A549 (cell line): ENCODE data around the gene NRIP1. TPM values are rescaled to one million over a fixed set of nuclear protein-coding genes. Genes with fewer than 3 reads are reported as not detected.

Experiments
- ATAC-seq, 2 experiments: fragments of 200-7000 bp in 1 of 2; fragments of >200 bp in 1 of 2; cut with Nextera tagmentation in 1 of 2; cut with Tn5 transposase in 1 of 2; 3 replicates each; pipeline versions ENCODE4 v1.8.0 to v1.9.1; 2018 to 2020; ENCODE audit warnings: mild to moderate bottlenecking in 1 of 2, moderate library complexity in 1 of 2
- CTCF ChIA-PET: fragments of 300-600 bp; sonication (Branson Sonifier 250); formaldehyde crosslinking; extraction: SDS; loops from one replicate; lab custom pipeline; 2021; ENCODE audit warnings: antibody characterized with exemption, inconsistent platforms; lab: Yijun Ruan, JAX
- POLR2A ChIA-PET: fragments of 350-600 bp; formaldehyde crosslinking; extraction: SDS; loops from one replicate; lab custom pipeline; 2021; ENCODE audit warnings: antibody characterized with exemption, inconsistent platforms; lab: Yijun Ruan, JAX
- DNase-seq, 2 experiments: peaks; one replicate each; pipeline versions ENCODE4 v3.0.0 to v3.0.0-alpha.2; 2011 to 2016; ENCODE audit warnings: low read depth in 1 of 2, low spot score in 1 of 2
- FAIRE-seq: peaks from 2 replicates; lab custom pipeline; 2011; peaks lifted over from hg19 to GRCh38; lab: Jason Lieb, UNC
- H3K27ac ChIP-seq, 2 experiments: fragments of >200 bp; sonication (Bioruptor Twin); formaldehyde crosslinking; 3 replicates each; pipeline ENCODE4 v1.5.1; 2016 to 2017
- H3K4me1 ChIP-seq: fragments of >200 bp; sonication (Bioruptor Twin); formaldehyde crosslinking; 3 replicates; pipeline ENCODE4 v1.6.1; 2016
- H3K4me2 ChIP-seq: fragments of >200 bp; sonication (Bioruptor Twin); formaldehyde crosslinking; 3 replicates; pipeline ENCODE4 v1.6.1; 2016
- H3K4me3 ChIP-seq: fragments of >200 bp; sonication (Bioruptor Twin); formaldehyde crosslinking; 3 replicates; pipeline ENCODE4 v1.5.1; 2016
- H3K9me3 ChIP-seq: fragments of >200 bp; sonication (Bioruptor Twin); formaldehyde crosslinking; 3 replicates; pipeline ENCODE4 v1.6.1; 2016
- CHD2 ChIP-seq: fragments of 150-350 bp; IDR thresholded peaks from 2 replicates; pipeline ENCODE4 v1.6.1; 2014; ENCODE audit warnings: low read length; ENCODE audit not compliant: partially characterized antibody
- EHF ChIP-seq: fragments of 250-450 bp; sonication (Bioruptor Pico); IDR thresholded peaks from 2 replicates; pipeline ENCODE4 v1.5.0; 2020; ENCODE audit warnings: mild to moderate bottlenecking
- FOXS1 ChIP-seq: fragments of 250-450 bp; sonication (Bioruptor Pico); IDR thresholded peaks from 2 replicates; pipeline ENCODE4 v1.5.0; 2020; ENCODE audit warnings: mild to moderate bottlenecking, moderate library complexity
- GATA3 ChIP-seq: IDR thresholded peaks from 2 replicates; pipeline ENCODE4 v1.6.1; 2012; ENCODE audit warnings: borderline replicate concordance
- HOXB13 ChIP-seq: fragments of 250-450 bp; sonication (Bioruptor Pico); IDR thresholded peaks from 2 replicates; pipeline ENCODE4 v1.5.0; 2020; ENCODE audit warnings: low read depth, mild to moderate bottlenecking, moderate library complexity
- JUNB ChIP-seq: fragments of >200 bp; sonication (Bioruptor Twin); formaldehyde crosslinking; IDR thresholded peaks from 2 replicates; pipeline ENCODE4 v1.6.1; 2016
- PHF8 ChIP-seq: fragments of 200-600 bp; sonication (generic); IDR thresholded peaks from 2 replicates; pipeline ENCODE4 v1.6.1; 2016; ENCODE audit warnings: low read depth, mild to moderate bottlenecking, antibody characterized with exemption, moderate library complexity, borderline replicate concordance
- POLR2AphosphoS2 ChIP-seq: conservative IDR thresholded peaks from 2 replicates; pipeline ENCODE4 v1.6.1; 2012; ENCODE audit warnings: low read length, improper control_type of control experiment, inconsistent platforms
- RAD21 ChIP-seq, 2 experiments: fragments of >200 bp in 1 of 2; sonication (Bioruptor Twin) in 1 of 2; formaldehyde crosslinking in 1 of 2; IDR thresholded peaks in 1 of 2; conservative IDR thresholded peaks in 1 of 2; 2 replicates in 1 of 2; 3 replicates in 1 of 2; pipeline ENCODE4 v1.6.1; 2012 to 2018; ENCODE audit warnings: inconsistent platforms in 1 of 2
- RCOR1 ChIP-seq: fragments of 150-350 bp; IDR thresholded peaks from 2 replicates; pipeline ENCODE4 v1.6.1; 2014; ENCODE audit warnings: antibody characterized with exemption, low read length, low read depth
- ZNF302 ChIP-seq: fragments of 250-450 bp; sonication (Bioruptor Pico); IDR thresholded peaks from 2 replicates; pipeline ENCODE4 v1.9.0; 2021; ENCODE audit warnings: inconsistent platforms, mild to moderate bottlenecking, moderate library complexity
- WGBS: methylation state at CpG from one replicate; pipeline ENCODE4 v1.1.6; 2017; ENCODE audit errors: missing lambda C conversion rate; 5-methylcytosine and 5-hydroxymethylcytosine counted together
- polyA plus RNA-seq, 4 experiments: library from polyadenylated mRNA; depleted of rRNA in 3 of 4; stranded (reverse); fragments of >200 nt; fragmentation: RNase III in 1 of 4; extraction: RNeasy Plus Mini Kit Qiagen cat#74134 plus additional on column Dnase treatment in 1 of 4; gene quantifications; 2 replicates in 3 of 4; 3 replicates in 1 of 4; pipeline ENCODE4 v1.2.3, GENCODE V29; 2011 to 2017
- TF ChIP-seq, protein P1 (sequence below): fragments of 150-350 bp; IDR thresholded peaks from 2 replicates; pipeline ENCODE4 v1.6.1; 2014; ENCODE audit warnings: low read depth, mild to moderate bottlenecking, low read length
- TF ChIP-seq, protein P2 (sequence below): IDR thresholded peaks from 2 replicates; pipeline ENCODE4 v1.6.1; 2012
- TF ChIP-seq, protein P3 (sequence below): fragments of 250-450 bp; sonication (Bioruptor Pico); IDR thresholded peaks from 2 replicates; pipeline ENCODE4 v1.5.0; 2020; ENCODE audit warnings: low read depth, mild to moderate bottlenecking, moderate library complexity
- TF ChIP-seq, protein P4 (sequence below): fragments of 200-600 bp; sonication (generic); IDR thresholded peaks from 2 replicates; pipeline ENCODE4 v1.6.1; 2016; ENCODE audit warnings: antibody characterized with exemption, mild to moderate bottlenecking, moderate library complexity

Gene NRIP1
- polyA plus RNA-seq, 2 of the 4 experiments (the other 2 are of a cell fraction) = 18.9 to 35.5 TPM

DNA sequence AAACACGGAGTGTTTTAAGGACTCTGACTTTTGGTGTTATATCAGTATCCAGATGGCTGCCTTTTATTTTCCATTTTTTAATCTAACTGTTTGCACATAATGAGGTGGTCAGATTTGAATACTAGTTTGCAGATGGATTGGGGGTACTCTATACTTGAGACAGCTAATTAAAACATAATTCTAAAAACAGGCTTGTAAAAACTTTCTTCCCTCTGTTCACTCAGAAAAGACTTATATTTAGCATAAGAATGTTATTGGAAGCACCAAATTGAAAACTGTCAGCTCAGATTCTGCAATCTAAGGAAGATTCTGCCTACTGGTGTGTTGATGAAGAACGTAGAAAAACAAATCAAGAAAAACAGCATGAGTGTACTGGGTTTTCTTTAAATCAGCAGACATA is 44.0 kb upstream of the NRIP1 start:
- TF ChIP-seq, protein P1, sequence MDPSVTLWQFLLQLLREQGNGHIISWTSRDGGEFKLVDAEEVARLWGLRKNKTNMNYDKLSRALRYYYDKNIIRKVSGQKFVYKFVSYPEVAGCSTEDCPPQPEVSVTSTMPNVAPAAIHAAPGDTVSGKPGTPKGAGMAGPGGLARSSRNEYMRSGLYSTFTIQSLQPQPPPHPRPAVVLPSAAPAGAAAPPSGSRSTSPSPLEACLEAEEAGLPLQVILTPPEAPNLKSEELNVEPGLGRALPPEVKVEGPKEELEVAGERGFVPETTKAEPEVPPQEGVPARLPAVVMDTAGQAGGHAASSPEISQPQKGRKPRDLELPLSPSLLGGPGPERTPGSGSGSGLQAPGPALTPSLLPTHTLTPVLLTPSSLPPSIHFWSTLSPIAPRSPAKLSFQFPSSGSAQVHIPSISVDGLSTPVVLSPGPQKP = no peak
- TF ChIP-seq JUNB (no peak), CHD2 (no peak), EHF (no peak), FOXS1 (no peak), RCOR1 (no peak), HOXB13 (CRISPR knock-in tag) (no peak), POLR2AphosphoS2 (no peak), RAD21 (conservative IDR thresholded peaks at IDR 0.05 in 1 of 2, IDR thresholded peaks at IDR 0.05 in 1 of 2) (no peak), GATA3 (no peak)
- TF ChIP-seq, protein P2, sequence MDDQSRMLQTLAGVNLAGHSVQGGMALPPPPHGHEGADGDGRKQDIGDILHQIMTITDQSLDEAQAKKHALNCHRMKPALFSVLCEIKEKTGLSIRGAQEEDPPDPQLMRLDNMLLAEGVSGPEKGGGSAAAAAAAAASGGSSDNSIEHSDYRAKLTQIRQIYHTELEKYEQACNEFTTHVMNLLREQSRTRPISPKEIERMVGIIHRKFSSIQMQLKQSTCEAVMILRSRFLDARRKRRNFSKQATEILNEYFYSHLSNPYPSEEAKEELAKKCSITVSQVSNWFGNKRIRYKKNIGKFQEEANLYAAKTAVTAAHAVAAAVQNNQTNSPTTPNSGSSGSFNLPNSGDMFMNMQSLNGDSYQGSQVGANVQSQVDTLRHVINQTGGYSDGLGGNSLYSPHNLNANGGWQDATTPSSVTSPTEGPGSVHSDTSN = no peak
- TF ChIP-seq, protein P3, sequence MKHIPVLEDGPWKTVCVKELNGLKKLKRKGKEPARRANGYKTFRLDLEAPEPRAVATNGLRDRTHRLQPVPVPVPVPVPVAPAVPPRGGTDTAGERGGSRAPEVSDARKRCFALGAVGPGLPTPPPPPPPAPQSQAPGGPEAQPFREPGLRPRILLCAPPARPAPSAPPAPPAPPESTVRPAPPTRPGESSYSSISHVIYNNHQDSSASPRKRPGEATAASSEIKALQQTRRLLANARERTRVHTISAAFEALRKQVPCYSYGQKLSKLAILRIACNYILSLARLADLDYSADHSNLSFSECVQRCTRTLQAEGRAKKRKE (CRISPR knock-in tag) = no peak
- ChIA-PET POLR2A (no interaction called here), CTCF (no interaction called here)
- Histone ChIP-seq H3K27ac (no peak overlapping the region), H3K4me2 (no peak overlapping the region), H3K9me3 (no peaks in the 10 kb centered on the region), H3K4me3 (no peak overlapping the region), H3K4me1 (no peaks in the 10 kb centered on the region)
- no peak for DNase-seq
- ATAC-seq = no peak
- WGBS = 76% methylated on average over 2 of the region's 2 CpGs
- FAIRE-seq = no peak

DNA sequence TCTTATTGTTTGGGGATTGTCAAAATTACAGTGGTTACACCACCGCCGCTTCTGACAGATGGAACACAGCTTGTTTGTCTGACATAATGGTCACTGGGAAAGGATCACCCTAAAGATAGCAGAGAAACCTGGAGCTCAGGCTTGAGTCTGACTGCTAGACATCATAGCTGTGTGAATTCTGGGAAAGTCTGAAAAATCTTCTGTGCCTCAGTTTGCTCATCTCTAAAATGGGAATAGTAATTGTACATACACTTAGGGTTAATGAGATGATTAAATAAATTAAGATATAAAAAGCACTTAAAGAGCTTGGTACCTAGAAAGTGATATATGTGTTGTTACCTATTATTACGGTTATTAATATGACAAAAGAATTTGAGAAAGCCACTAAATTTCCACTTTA is 39.7 kb upstream of the NRIP1 start:
- WGBS = 93% methylated on average over 3 of the region's 3 CpGs
- FAIRE-seq = no peak
- DNase-seq = no peak
- ATAC-seq = no peak
- H3K4me1 ChIP-seq = no peaks in the 10 kb centered on the region
- H3K4me3 ChIP-seq = no peak overlapping the region
- no peak for TF ChIP-seq RAD21 (conservative IDR thresholded peaks at IDR 0.05 in 1 of 2, IDR thresholded peaks at IDR 0.05 in 1 of 2)
- no peak for TF ChIP-seq PHF8
- TF ChIP-seq ZNF302 = no peak
- H3K4me2 ChIP-seq = no peak overlapping the region
- H3K9me3 ChIP-seq = no peaks in the 10 kb centered on the region
- H3K27ac ChIP-seq = no peak overlapping the region
- ChIA-PET CTCF (no interaction called here), POLR2A (no interaction called here)

DNA sequence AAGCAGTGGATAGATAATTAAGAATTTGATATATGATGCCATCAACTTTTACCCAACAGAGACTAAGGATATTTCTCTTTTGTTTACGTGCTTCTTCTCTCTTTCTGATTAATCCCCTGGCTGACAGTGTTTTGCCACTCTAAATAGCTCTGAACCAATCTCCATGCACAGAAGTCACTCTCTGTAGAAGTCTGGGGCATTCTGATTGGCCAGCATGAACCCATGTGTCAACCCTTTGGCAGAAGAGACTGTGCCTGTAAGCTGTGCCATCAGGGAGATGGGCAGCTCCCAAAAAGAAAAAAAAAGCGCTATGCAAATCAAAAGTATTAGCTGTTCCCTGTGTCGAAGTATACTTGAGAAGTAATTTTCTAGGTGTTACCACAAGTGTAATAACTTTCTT is 34.1 kb upstream of the NRIP1 start:
- FAIRE-seq (no peak), ATAC-seq (no peak), DNase-seq (no peak)
- TF ChIP-seq, protein P4, sequence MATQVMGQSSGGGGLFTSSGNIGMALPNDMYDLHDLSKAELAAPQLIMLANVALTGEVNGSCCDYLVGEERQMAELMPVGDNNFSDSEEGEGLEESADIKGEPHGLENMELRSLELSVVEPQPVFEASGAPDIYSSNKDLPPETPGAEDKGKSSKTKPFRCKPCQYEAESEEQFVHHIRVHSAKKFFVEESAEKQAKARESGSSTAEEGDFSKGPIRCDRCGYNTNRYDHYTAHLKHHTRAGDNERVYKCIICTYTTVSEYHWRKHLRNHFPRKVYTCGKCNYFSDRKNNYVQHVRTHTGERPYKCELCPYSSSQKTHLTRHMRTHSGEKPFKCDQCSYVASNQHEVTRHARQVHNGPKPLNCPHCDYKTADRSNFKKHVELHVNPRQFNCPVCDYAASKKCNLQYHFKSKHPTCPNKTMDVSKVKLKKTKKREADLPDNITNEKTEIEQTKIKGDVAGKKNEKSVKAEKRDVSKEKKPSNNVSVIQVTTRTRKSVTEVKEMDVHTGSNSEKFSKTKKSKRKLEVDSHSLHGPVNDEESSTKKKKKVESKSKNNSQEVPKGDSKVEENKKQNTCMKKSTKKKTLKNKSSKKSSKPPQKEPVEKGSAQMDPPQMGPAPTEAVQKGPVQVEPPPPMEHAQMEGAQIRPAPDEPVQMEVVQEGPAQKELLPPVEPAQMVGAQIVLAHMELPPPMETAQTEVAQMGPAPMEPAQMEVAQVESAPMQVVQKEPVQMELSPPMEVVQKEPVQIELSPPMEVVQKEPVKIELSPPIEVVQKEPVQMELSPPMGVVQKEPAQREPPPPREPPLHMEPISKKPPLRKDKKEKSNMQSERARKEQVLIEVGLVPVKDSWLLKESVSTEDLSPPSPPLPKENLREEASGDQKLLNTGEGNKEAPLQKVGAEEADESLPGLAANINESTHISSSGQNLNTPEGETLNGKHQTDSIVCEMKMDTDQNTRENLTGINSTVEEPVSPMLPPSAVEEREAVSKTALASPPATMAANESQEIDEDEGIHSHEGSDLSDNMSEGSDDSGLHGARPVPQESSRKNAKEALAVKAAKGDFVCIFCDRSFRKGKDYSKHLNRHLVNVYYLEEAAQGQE = no peak
- no peak overlapping the region for H3K4me3 ChIP-seq
- H3K4me2 ChIP-seq = no peak overlapping the region
- ChIA-PET POLR2A (no interaction called here), CTCF (no interaction called here)
- 63% methylated on average over 3 of the region's 3 CpGs for WGBS
- no peaks in the 10 kb centered on the region for H3K4me1 ChIP-seq
- H3K27ac ChIP-seq = no peak overlapping the region
- H3K9me3 ChIP-seq = no peaks in the 10 kb centered on the region
